Ishikawa (cell line): Measurements from ENCODE around the gene OTP.

ENCODE experiments used
- CEBPB ChIP-seq: IDR thresholded peaks from 2 replicates; pipeline ENCODE4 v1.6.1; 2012
- CREB1 ChIP-seq: IDR thresholded peaks from 2 replicates; pipeline ENCODE4 v1.6.1; 2012; ENCODE audit warnings: low read depth
- EGR1 ChIP-seq: IDR thresholded peaks from 2 replicates; pipeline ENCODE4 v1.6.1; 2012
- EP300 ChIP-seq: IDR thresholded peaks from 2 replicates; pipeline ENCODE4 v1.6.1; 2012; ENCODE audit warnings: borderline replicate concordance
- FOXM1 ChIP-seq: IDR thresholded peaks from 2 replicates; pipeline ENCODE4 v1.6.1; 2012; ENCODE audit warnings: low read depth, borderline replicate concordance
- MAX ChIP-seq: IDR thresholded peaks from 2 replicates; pipeline ENCODE4 v1.6.1; 2012
- NFIC ChIP-seq: IDR thresholded peaks from 2 replicates; pipeline ENCODE4 v1.6.1; 2012
- RAD21 ChIP-seq: IDR thresholded peaks from 2 replicates; pipeline ENCODE4 v1.6.1; 2012; ENCODE audit warnings: low read depth
- REST ChIP-seq: IDR thresholded peaks from 2 replicates; pipeline ENCODE4 v1.6.1; 2012; ENCODE audit warnings: low read depth, mild to moderate bottlenecking
- TAF1 ChIP-seq: IDR thresholded peaks from 2 replicates; pipeline ENCODE4 v1.6.1; 2012; ENCODE audit warnings: low read depth, mild to moderate bottlenecking
- TCF12 ChIP-seq: IDR thresholded peaks from 2 replicates; pipeline ENCODE4 v1.6.1; 2012; ENCODE audit warnings: low read depth
- TEAD4 ChIP-seq: IDR thresholded peaks from 2 replicates; pipeline ENCODE4 v1.6.1; 2012
- USF1 ChIP-seq: IDR thresholded peaks from 2 replicates; pipeline ENCODE4 v1.6.1; 2012
- YY1 ChIP-seq: IDR thresholded peaks from 2 replicates; pipeline ENCODE4 v1.6.1; 2012; ENCODE audit warnings: low read depth
- ZBTB7A ChIP-seq: IDR thresholded peaks from 2 replicates; pipeline ENCODE4 v1.6.1; 2012; ENCODE audit warnings: low read depth

Gene OTP

GRCh38 chr5:77637998-77638762, at the start of gene OTP:
Gene OTP, minus strand, starts transcription at chr5:77638713. Its CDS starts 164 bp downstream, at chr5:77638549.
- TF ChIP-seq YY1: no peak
- TF ChIP-seq ZBTB7A: no peak
- no peak for TF ChIP-seq TCF12
- no peak for TF ChIP-seq REST
- TF ChIP-seq USF1: no peak
- TF ChIP-seq NFIC: no peak

- TF ChIP-seq TCF12 (no peak), ZBTB7A (no peak), EP300 (no peak), TAF1 (no peak), USF1 (no peak), YY1 (no peak), TEAD4 (no peak), EGR1 (no peak)
Measured at GRCh38 chr5:77683171-77683732, 44.7 kb upstream of the OTP start.

GRCh38 chr5:77670526-77670925, 32.0 kb upstream of the OTP start:
- TF ChIP-seq USF1: no peak
- TF ChIP-seq CEBPB: no peak
- TF ChIP-seq TAF1: no peak
- TF ChIP-seq CREB1: no peak
- no peak for TF ChIP-seq EP300
- TF ChIP-seq NFIC: no peak

GRCh38 chr5:77669677-77670076, 31.2 kb upstream of the OTP start:
- TF ChIP-seq FOXM1 (no peak), ZBTB7A (no peak), MAX (no peak), EP300 (no peak), RAD21 (no peak), USF1 (no peak), NFIC (no peak), TCF12 (no peak), TEAD4 (no peak), TAF1 (no peak)

- TF ChIP-seq ZBTB7A (no peak), EGR1 (no peak), FOXM1 (no peak), EP300 (no peak), CREB1 (no peak), YY1 (no peak), TCF12 (no peak)
Measured at GRCh38 chr5:77663090-77663863, 24.8 kb upstream of the OTP start.

GRCh38 chr5:77662635-77663034, 24.1 kb upstream of the OTP start:
- TF ChIP-seq YY1 (no peak), RAD21 (no peak), TCF12 (no peak), ZBTB7A (no peak), TEAD4 (no peak)

- TF ChIP-seq NFIC (no peak), TCF12 (no peak), ZBTB7A (no peak), EGR1 (no peak), USF1 (no peak), TAF1 (no peak), YY1 (no peak), RAD21 (no peak), FOXM1 (no peak), CREB1 (no peak), EP300 (no peak), REST (no peak), TEAD4 (no peak), CEBPB (no peak), MAX (no peak)
Measured at GRCh38 chr5:77658662-77659061, 20.1 kb upstream of the OTP start.
